HG03469 (cell line): ENCODE results near the gene LGALS8.
"Not testable (repeated sequence)": the region's sequence is repeated elsewhere in the genome, so short reads cannot be mapped to it uniquely, and the experiment has no call there.

Experiments
- ATAC-seq: cut with Tn5 transposase; IDR thresholded peaks from one replicate; pipeline ENCODE4 v1.9.1; 2021; ENCODE audit warnings: mild to moderate bottlenecking, moderate library complexity, moderate number of reproducible peaks; ENCODE audit not compliant: unreplicated experiment

The LGALS8 gene

DNA sequence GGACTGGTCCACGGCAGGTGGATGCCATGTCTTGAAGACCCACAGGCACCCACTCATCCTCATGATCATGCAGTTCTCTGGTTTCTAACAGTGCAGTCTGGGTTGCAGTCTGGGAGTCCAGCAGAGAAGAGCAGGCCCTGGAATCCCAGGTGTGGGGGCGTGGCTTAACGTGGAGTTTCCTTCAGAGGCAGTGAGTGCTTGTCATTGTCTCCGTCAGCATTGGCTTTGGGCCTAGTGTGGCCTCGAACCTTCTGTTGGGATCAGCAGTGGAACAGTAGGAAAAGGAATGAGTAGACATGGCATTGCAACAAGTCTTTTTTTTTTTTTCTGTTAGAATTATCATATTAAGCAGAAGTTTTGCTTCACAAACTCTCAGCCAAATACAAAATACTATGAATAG lies 12.8 kb downstream of the LGALS8 start:
- ATAC-seq = no peak

DNA sequence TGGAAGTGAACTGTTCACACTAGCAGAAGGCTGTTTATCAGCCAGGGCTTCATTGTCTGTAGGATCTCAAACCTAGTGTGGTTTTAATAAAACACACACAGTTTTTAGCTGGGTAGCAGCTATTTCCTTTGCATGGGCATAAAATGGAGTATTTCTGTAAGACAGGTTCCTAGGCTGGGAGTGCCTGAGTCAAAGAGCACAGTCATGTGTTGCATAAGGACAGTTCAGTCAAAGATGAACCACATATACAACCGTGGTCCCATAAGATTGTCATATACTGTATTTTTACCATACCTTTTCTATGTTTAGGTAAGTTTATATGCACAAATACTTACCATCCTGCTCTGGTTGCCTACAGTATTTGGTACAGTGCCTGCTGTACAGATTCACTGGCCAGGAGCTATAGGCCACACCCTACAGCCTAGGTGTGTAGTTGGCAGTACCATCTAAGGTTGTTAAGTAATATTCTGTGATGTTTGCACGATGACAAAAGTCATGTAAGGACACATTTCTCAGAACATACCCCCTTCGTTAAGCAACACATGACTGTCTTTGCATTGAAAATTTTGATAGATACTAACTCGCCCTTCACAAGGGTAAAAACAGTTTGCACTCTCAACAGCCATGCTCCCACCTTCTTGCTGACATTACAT lies 17.2 kb downstream of the LGALS8 start:
- no peak for ATAC-seq

DNA sequence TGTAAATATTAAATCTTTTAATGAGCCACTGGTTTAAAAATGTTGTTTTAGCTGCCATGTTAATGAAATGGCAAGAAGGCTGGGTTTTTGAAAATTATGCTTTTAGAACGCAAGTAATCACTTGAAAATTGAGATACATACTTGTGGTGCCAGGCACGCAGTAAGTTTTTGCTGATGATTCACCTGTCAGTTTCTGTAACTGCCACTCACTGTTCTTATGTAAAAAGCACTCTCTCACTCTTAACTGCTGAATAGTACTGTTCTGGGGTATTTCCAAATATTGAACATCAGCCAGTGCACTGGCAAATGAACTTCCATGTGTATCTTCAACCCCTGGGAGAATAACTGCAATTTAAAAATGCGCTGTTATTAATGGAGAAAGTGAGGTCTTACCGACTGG lies 17.9 kb downstream of the LGALS8 start:
- ATAC-seq = no peak

DNA sequence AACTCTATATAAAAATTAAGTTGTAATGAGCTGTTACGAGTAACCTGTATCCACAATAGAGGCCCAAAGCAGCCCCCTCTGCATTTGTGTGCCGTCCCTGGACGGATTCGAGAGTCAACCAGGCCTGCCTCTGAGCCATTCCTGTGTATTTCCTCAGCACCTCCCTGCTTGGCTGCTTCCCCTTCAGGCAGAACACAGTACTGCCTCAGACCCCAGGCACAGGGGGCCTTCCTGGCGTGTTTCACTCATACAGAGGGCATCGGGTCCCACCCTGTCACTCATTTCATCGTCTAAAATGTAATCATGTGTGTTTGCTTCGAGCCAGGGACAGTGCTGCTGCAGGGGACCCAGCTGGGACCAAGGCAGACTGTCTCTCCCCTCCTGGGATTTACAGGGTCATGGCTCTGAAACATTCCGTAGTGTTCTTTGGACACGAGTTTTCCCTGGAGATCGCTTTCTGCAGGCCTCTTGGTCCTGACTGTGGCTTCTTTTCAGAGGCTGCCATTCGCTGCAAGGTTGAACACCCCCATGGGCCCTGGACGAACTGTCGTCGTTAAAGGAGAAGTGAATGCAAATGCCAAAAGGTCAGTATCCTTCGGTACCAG lies 19.4 kb downstream of the LGALS8 start:
- ATAC-seq = no peak

DNA sequence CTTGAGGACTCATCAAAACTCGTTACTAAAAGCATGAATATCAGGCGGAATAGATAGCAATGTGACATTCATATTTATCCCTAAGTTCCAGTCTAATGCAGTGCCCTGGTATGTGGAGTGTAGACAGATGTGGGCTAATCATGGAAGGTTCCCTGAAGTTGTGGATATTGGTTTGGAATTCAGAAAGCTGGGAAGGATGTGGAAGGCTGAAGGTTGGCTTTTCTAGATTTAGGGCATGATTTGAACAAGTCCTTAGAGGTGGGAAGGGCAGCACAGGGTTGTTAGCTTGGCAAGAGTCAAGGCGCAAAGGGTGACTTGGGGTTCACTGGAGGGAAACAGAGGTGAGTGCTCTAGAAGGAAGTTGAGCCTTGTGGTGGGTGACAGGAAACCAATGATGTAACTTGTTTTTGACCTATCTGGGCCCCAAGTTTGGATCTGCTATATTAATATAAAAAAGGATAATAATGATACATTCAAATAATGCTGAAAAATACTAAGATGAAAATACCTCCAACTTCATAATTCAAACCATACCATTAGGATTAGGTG lies 21.9 kb downstream of the LGALS8 start:
- ATAC-seq = no peak

DNA sequence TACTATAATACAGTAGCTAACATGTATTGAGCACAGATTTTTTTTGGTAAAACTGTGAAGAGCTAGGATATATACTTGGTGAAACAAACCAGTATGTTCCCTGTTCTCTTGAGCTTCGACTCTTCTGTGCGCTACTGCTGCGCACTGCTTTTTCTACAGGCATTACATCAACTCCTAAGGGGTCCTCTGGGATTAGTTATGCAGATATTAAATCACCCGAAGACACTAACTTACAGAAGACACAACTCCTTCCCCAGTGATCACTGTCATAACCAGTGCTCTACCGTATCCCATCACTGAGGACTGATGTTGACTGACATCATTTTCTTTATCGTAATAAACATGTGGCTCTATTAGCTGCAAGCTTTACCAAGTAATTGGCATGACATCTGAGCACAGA lies 24.7 kb downstream of the LGALS8 start:
- ATAC-seq = no peak

DNA sequence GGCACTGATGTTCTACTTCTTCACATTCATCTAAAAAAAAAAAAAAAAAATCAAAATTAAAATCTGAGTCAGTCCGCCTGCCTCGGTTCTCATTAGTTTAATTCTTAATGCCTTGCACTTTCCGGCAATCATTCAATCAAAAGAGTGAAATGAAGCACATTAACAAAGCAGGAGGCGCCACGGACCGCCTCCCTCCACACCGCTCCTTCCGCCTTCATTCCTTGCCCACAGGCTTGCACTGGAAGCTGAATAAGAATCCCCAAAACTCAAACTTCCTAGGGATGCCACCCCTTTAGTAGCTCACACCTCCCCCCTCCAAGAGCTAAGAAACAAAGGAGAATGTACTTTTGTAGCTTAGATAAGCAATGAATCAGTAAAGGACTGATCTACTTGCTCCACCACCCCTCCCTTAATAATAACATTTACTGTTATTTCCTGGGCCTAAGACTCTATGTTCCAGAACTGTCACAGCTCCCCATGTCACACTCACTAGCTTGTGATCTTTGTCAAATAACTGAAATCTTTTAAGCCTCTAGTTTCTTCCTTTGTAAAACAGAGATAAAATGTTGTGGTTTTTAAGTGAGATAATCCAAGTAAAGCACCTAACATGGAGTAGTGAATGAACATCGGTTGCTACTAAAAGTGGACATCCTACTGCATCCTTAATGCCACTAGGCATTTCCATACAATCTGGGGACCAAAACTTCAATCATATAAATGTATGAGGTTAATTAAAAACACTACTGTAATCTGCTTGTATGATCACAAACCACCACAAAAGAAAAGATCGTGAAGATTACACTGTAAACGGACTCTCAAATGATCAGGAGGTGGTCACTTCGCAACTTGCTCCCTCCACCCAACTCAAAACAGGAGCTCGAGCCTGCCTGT lies 27.4 kb downstream of the LGALS8 start:
- no peak for ATAC-seq

DNA sequence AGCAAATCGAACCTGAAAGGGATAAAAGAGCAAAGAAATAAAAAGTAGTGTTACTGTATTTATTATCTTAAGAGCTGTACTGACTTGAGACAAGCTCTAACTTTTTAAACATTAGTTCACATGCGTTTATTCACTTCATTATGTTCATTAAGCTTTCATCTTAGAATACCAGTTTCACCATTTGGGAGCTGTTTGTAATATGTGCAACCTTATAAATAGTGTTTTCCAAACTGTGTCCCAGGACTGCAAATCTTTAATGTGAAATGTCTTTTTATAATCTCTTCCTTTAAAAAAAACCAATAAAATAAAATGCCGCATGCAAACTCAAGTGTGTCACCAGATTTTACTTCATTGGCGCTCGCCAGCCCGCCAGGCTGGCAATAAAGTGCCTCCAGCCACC lies 28.3 kb downstream of the LGALS8 start:
- no peak for ATAC-seq

DNA sequence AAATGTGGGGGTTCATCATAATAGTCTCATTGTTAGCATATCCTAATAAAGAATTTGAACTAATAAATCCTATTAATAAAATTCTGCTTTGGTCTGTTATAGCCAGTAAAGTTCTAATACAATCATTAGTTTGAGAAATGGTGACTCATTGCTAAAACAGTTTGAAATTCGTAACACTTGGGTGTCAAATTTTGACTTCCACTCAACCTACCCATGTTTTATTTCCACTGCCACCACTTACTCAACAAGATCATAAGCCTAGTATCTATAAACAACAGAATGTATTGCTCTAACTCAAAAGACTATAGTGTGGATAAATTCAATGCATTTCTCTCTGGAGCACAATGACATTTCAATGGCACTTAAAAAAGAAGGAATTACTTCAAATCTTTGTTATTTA lies 29.1 kb downstream of the LGALS8 start:
- no peak for ATAC-seq

DNA sequence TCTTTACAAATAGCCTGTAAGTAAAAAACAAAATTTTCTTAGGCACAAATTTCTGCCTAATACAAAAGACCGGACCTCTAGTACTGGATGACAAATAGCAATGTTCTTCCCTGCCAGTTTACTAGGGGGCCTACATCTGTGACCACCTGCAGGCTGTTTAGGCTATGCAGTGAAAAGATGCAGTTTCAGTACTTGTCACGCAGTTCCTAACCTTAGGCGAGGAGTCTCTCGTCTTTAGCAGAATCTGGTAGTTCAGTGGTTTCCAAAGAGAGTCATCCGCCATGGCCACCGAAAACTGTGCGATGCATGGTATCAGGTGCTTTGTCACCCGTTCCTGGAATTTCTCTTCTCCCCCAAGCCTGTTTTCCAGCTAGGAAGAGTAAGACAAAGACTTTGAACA lies 29.6 kb downstream of the LGALS8 start:
- ATAC-seq = no peak

DNA sequence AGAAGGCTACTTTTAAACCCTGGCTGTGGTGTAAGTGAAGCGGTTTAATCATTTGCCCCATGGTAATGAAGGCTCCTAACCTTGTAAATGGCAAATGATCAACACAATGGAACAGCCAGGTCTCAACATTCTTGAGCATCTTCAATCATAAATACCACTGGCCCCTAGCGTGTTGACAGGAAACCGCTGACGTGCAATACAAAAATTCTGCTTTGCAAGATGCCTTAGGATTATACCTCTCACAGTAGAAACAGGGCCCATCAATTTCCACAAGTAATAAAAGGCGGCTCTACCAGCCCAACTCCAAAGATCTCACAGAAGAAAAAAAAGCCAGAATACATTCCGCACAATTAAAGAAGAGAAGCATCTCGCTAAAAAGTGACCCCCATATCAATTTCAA lies 32.8 kb downstream of the LGALS8 start:
- ATAC-seq = no peak

DNA sequence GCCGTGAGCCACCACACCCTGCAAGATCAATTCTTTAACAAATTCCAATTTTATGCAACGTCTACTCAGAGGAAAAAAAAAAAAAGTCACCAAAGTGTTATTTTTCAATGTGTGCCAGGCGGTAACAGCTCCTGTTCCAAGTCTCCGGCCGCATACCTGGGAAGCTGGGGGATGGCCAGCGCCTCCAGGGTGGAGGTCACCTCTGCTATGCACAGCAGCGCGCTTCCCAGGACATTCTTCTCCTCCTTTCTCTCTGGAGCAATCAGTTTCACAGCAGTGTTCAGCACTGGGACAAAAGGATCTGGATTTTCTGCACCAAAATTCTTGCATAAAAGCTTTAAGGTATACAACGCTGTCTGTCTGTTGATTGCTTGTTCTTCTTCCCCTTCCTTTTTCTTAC lies 34.3 kb downstream of the LGALS8 start:
- no peak for ATAC-seq

DNA sequence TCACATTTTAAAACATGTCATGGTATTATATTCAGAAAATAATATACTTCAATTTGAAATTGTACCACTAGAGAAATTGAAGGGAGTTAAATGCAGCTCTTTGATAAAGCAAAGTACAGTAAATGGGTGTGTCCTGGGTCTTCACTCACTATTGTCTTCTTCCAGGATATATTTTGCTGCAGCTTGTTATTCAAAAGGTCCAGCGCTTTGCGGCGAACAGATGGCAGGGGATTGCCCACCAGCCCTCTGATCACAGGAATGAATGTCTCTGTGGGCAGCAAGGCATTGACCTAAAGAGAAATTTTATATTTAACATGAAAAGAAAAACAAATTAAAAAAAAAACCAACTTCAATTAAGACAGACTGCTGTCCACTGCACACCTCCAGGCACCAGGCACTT lies 35.1 kb downstream of the LGALS8 start:
- no peak for ATAC-seq

DNA sequence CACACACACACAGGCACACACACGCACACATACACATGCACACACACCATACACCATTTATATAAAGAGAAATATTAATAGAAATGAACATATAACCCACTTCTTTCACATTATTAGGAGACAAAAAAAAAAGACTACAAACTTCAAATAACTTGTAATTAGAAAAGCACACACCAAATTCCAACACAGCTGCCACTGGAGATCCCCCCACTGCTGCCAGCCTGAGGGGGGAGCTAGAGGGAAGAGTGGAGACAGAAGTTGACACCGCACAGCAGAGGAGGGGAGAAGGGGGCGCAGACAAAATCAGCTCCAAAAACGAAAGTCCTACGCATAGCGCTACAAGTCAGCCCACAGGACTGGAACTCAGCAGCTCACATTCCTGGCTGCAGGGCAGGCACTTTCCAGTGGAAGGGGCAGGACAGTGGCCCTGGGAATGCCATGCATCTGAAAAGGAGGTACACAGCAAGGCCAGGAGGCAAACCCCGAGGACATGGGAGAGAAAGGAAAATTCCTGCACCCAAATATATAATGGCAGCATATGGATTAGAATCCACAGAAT lies 36.5 kb downstream of the LGALS8 start:
- no peak for ATAC-seq

DNA sequence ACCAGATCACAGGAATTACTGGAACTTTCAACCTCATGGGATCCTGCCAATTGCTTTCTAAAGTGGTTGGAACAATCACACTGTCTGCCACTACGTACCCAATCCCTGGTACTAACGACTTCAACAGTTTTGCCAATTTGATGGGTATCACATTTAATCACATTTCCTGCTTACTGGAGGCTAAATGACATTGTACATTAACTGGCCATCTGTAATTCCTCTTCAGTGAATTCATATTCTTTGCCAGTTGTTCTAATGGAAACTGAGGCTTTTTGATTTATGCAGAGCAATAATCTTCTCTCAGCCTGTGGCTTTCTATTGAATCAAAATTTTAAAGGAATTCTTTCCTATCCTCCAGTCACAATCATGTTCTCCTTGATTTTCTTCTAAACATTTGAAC lies 38.2 kb downstream of the LGALS8 start:
- ATAC-seq = no peak

DNA sequence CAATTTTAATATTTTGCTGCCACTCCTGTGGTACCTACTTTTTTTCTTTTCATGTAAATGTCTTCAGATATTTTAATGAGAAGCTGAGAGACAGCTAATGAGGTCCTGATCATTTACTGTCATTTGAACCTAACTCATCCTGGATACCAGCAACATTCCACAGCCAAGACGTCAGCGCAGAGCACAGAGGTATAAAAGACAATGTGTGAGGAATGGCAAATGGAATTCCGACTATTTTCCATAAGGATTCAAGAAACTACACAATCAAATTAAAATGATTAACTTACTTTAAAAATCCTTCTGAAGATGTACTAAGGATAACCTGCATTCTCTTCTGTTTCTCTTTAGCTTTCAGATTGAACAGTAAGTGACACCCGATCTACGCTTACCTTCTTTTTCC lies 41.7 kb downstream of the LGALS8 start:
- no peak for ATAC-seq

DNA sequence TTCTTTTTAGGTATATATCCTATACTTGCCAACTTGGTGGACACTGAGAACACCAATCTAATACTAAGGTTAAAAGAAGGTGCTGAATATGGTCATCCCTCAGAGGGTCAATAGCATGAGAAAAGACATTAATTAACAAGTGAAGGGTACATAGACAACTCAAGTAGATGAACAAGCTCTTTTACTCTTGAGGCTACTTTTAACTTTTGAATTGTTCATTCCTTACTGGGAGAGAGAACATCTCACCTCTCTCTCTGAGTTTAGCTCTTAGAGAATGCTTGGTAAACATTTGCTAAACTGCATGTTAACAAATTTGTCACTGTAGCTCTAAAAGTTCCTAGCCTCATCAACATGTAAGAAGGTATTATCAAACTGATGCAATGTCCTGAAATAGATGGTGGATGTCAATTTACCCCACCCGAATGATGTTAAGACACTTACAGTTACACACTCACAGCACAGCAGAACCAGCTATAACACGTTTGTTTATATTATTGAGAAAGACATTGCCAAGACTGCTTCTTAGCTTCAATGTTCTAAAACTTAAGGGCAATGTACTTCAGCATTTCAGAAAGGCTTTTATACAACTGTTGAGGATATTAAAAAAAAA lies 44.6 kb downstream of the LGALS8 start:
- ATAC-seq = no peak

DNA sequence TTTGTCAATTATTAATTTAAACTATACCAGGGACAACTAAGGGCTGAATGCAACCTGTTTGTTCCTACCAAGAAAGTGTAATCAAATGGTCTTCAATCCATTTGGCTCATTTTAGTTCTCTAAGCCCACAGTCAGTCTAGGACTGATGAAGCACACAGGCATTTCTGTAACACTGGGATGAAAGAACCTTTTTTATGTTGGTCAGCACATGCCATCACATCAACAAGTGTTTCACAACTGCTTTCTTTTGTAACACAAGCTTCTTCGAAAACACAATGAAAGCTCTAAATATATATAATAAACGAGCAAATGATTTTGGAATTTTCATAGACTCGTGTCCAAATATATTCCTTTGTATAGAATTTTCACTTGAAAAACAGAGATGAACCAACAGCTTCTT lies 51.7 kb downstream of the LGALS8 start:
- ATAC-seq = no peak

DNA sequence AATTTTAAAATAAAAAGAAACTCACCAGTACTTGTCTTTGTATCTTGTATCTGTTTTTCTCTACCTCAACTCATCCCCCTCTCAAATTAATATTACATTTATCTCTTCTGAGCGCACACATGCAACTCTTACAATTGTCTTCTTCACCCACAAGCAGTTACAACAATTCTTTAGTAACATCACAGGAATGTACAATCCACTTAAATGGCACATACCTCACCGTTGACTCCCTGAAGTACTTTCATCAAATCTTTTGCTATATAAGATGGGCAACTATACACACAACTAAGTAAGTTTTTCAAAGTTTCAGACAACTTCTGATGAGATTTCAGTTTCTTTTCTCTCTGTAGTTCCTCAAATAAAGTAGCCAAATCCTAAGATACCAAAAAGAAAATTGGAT lies 52.2 kb downstream of the LGALS8 start:
- ATAC-seq = no peak

DNA sequence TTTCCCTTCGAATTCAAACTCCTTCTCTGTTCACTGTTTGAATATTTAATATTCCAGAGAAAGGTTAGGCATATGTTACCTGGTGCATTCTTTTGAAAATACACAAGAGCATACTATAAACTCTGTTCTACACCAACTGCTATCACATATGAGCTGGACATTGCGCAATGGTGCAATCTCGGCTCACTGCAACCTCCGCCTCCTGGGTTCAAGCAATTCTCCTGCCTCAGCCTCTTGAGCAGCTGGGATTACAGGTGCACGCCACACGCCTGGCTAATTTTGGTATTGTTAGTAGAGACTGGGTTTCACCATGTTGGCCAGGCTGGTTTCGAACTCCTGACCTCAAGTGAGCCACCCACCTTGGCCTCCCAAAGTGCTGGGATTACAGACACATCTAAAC lies 53.3 kb downstream of the LGALS8 start:
- not testable (repeated sequence) for ATAC-seq

DNA sequence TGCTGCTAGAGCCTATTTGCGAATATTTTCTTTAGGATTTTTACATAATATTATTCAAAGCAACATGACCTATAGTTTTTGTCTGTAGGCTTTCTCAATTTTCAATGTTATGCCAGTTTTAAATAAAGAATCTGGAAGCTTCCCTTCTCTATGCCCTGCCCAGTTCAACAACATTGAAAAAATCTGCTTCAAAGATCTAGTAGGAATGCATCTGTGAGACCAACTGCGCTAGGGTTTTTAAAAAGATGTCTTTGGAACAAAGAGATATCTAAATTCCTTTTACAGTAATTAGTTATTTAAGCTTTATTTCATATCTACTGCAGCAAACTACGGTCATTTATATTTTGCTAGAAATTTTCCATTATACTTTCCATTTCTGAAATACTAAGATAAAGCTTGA lies 54.9 kb downstream of the LGALS8 start:
- no peak for ATAC-seq
